ENCODE results near the gene CARF. TPM values are rescaled to one million over a fixed set of nuclear protein-coding genes. Genes with fewer than 3 reads are reported as not detected.
A peak's percentile ranks its signal among the peaks of the same experiment; 100 is the strongest.

CARF gene
- total and polyA plus RNA-seq, 2 of the 13 experiments (the other 11 are each of a cell fraction or from before 2014, with no cell fraction given), result 3.0 to 5.4 TPM

GRCh38 chr2:202911512-202912341 lies at the start of gene CARF, which contains the start of gene WDR12 (continued):
- TF ChIP-seq ZNF709 (CRISPR knock-in tag; IDR thresholded peaks at IDR 0.05) (no peak; the same call in 1 of the 2 replicates), HOMEZ (CRISPR knock-in tag; IDR thresholded peaks at IDR 0.05; ENCODE audit: low read depth) (no peak; the same call in 1 of the 2 replicates), ZFP37 (CRISPR knock-in tag; IDR thresholded peaks at IDR 0.05; ENCODE audit: borderline replicate concordance) (0 out of 2 replicates have a peak, but pooled peaks have one; percentile 35), ZNF180 (CRISPR knock-in tag; IDR thresholded peaks at IDR 0.05; ENCODE audit: borderline replicate concordance, low read depth) (no peak), AGO1 (IDR thresholded peaks at IDR 0.05; ENCODE audit: low read depth, low read length, poor library complexity, severe bottlenecking) (no peak), RARA (CRISPR knock-in tag; IDR thresholded peaks at IDR 0.05) (no peak), U2AF1 (optimal IDR thresholded peaks at IDR 0.05; ENCODE audit: low read depth, low read length) (no peak), ZNF407 (CRISPR knock-in tag; IDR thresholded peaks at IDR 0.05; ENCODE audit: not compliant biosample characterization) (no peak), PCBP1 (IDR thresholded peaks at IDR 0.05; ENCODE audit: borderline replicate concordance, low read depth, low read length) (no peak), SRSF9 (IDR thresholded peaks at IDR 0.05; ENCODE audit: borderline replicate concordance, insufficient read depth, low read depth, low read length, poor library complexity, severe bottlenecking) (no peak), PLSCR1 (CRISPR knock-in tag; IDR thresholded peaks at IDR 0.05; ENCODE audit: borderline replicate concordance) (no peak), ADNP (CRISPR knock-in tag; IDR thresholded peaks at IDR 0.05) (no peak), ATRX (CRISPR knock-in tag; IDR thresholded peaks at IDR 0.05; ENCODE audit: borderline replicate concordance) (no peak), ZNF800 (CRISPR knock-in tag; IDR thresholded peaks at IDR 0.05) (0 out of 2 replicates have a peak, but pooled peaks have one; percentile 39), JARID2 (CRISPR knock-in tag; IDR thresholded peaks at IDR 0.05; ENCODE audit: insufficient replicate concordance) (no peak)

Data from HepG2 (cell line).